ENCODE data around the gene NTNG1.

DNA sequence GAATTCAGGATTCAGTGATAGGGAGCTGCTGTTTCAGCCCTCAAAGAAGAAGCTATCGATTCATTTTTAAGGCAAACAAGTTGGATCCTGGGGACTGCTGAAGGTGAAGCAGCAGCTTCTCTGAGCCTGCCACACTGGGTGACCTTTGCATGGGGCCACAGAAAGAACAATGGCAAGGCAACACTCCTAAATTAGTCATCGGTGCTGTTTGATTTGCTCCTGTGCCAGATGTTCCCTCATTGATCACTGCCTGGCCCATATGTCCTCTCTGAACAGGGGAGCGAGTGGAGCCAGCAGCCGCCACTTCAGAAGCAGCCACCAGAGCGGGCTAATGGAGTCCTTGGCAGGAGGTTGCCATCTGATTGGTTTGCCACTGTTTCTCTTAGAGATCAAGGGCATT lies 391.5 kb downstream of the NTNG1 start:
- no peak for TF ChIP-seq CTCF (IDR thresholded peaks at IDR 0.05)
- TF ChIP-seq POLR2AphosphoS5 (IDR thresholded peaks at IDR 0.05), result no peak
- TF ChIP-seq POLR2A (IDR thresholded peaks at IDR 0.05), result no peak
- no peak for TF ChIP-seq EP300 (IDR thresholded peaks at IDR 0.05)

All from suprapubic skin (tissue), 4 donors.